K562 (cell line): Measurements from ENCODE around the gene CARD8. TPM values are rescaled to one million over a fixed set of nuclear protein-coding genes. Genes with fewer than 3 reads are reported as not detected.

Experiments
- ATAC-seq: fragments of 200-7000 bp; cut with Tn5 transposase; 3 replicates; pipeline ENCODE4 v1.9.1; 2020; ENCODE audit warnings: moderate library complexity
- BruUV-seq: library from RNA; stranded (reverse); fragments of 400-500 nt; replicated peaks from 2 replicates; lab custom pipeline; 2021; lab: Mats Ljungman, UMichigan
- CTCF ChIA-PET: fragments of 300-600 bp; formaldehyde crosslinking; extraction: SDS; loops from one replicate; lab custom pipeline; 2021; ENCODE audit warnings: low intra/inter-chr PET ratio; lab: Yijun Ruan, JAX
- POLR2A ChIA-PET: fragments of 300-600, 350-650 bp; sonication (Branson Sonifier 250); formaldehyde crosslinking; extraction: SDS; loops from one replicate; lab custom pipeline; 2021; ENCODE audit warnings: antibody characterized with exemption, inconsistent platforms; lab: Yijun Ruan, JAX
- DNase-seq, 4 experiments: peaks; one replicate each; pipeline versions ENCODE4 v3.0.0 to v3.0.0-alpha.2; 2011 to 2018; ENCODE audit warnings: low spot score in 3 of 4, mixed read lengths in 3 of 4; ENCODE audit errors: extremely low read depth in 1 of 4
- FAIRE-seq: peaks from 2 replicates; lab custom pipeline; 2011; peaks lifted over from hg19 to GRCh38; lab: Jason Lieb, UNC
- H2AFZ ChIP-seq: 2 replicates; pipeline ENCODE4 v1.6.0; 2011; ENCODE audit warnings: low read depth, low read length, control low read depth, inconsistent platforms
- H3K27ac ChIP-seq: fragments of 200-600 bp; 3 replicates; pipeline ENCODE4 v1.8.0; 2011; ENCODE audit warnings: low read depth, mild to moderate bottlenecking, control low read depth, inconsistent platforms, low read length, moderate library complexity, mixed read lengths; ENCODE audit errors: extremely low read depth
- H3K27me3 ChIP-seq, 2 experiments: fragments of 300-600 bp in 1 of 2; 2 replicates in 1 of 2; 3 replicates in 1 of 2; pipeline versions ENCODE4 v1.6.0 to v1.8.0; 2011; ENCODE audit warnings: inconsistent platforms in 2 of 2, low read length in 2 of 2, mild to moderate bottlenecking in 1 of 2, mixed read lengths in 1 of 2, moderate library complexity in 1 of 2; ENCODE audit not compliant: control insufficient read depth in 2 of 2, insufficient read depth in 2 of 2
- H3K36me3 ChIP-seq: fragments of 300-600 bp; 3 replicates; pipeline ENCODE4 v1.8.0; 2011; ENCODE audit warnings: mild to moderate bottlenecking, low read length, inconsistent platforms; ENCODE audit not compliant: control insufficient read depth, insufficient read depth
- H3K4me1 ChIP-seq, 2 experiments: fragments of 200-600 bp in 1 of 2; replicated peaks in 1 of 2; 2 replicates in 1 of 2; 3 replicates in 1 of 2; pipeline versions ENCODE4 v1.5.1 to v1.8.0; 2011; ENCODE audit warnings: inconsistent platforms in 2 of 2, low read length in 2 of 2, mild to moderate bottlenecking in 1 of 2, mixed read lengths in 1 of 2, moderate library complexity in 1 of 2; ENCODE audit not compliant: control insufficient read depth in 2 of 2, insufficient read depth in 2 of 2
- H3K4me2 ChIP-seq: 2 replicates; pipeline ENCODE4 v1.6.1; 2011; ENCODE audit warnings: low read length, control low read depth, inconsistent platforms, mixed read lengths; ENCODE audit not compliant: insufficient read depth
- H3K4me3 ChIP-seq: fragments of 200-600 bp; sonication (generic), shearing (Covaris generic); 2 replicates; pipeline ENCODE4 v1.5.1; 2016; ENCODE audit warnings: control low read depth, inconsistent platforms
- H3K79me2 ChIP-seq: fragments of 200-600 bp; 3 replicates; pipeline ENCODE4 v1.8.0; 2011; ENCODE audit warnings: low read length, inconsistent platforms; ENCODE audit not compliant: control insufficient read depth, insufficient read depth
- H3K9ac ChIP-seq, 2 experiments: 2 replicates each; pipeline versions ENCODE4 v1.6.0 to v1.6.1; 2011; ENCODE audit warnings: low read depth in 2 of 2, low read length in 2 of 2, control low read depth in 1 of 2, inconsistent platforms in 1 of 2, mild to moderate bottlenecking in 1 of 2, mixed read lengths in 1 of 2; ENCODE audit not compliant: insufficient read depth in 1 of 2
- H3K9me1 ChIP-seq: one replicate; pipeline ENCODE4 v1.6.0; 2011; ENCODE audit warnings: inconsistent platforms, mild to moderate bottlenecking, low read length, moderate library complexity; ENCODE audit not compliant: control insufficient read depth, insufficient read depth
- H3K9me3 ChIP-seq: replicated peaks from 2 replicates; pipeline ENCODE4 v1.5.1; 2011; ENCODE audit warnings: low read depth, low read length, inconsistent platforms; ENCODE audit not compliant: control insufficient read depth, insufficient read depth
- H4K20me1 ChIP-seq: replicated peaks from 2 replicates; pipeline ENCODE4 v1.6.1; 2011; ENCODE audit warnings: low read length, inconsistent platforms, mixed read lengths; ENCODE audit not compliant: control insufficient read depth, insufficient read depth
- ASH1L ChIP-seq: fragments of 450-650 bp; IDR thresholded peaks from 2 replicates; pipeline ENCODE4 v1.6.1; 2018; ENCODE audit warnings: borderline replicate concordance, mild to moderate bottlenecking, low read depth; ENCODE audit not compliant: partially characterized antibody
- CBX3 ChIP-seq, 2 experiments: IDR thresholded peaks; 1 replicate in 1 of 2; 2 replicates in 1 of 2; pipeline ENCODE4 v1.6.1; 2012; ENCODE audit warnings: inconsistent platforms in 2 of 2, low read length in 2 of 2, borderline replicate concordance in 1 of 2, control low read depth in 1 of 2
- CREM ChIP-seq: IDR thresholded peaks from 2 replicates; pipeline ENCODE4 v1.6.1; 2014; ENCODE audit warnings: antibody characterized with exemption, low read depth
- ESRRB ChIP-seq: fragments of 250-450 bp; sonication (Bioruptor Pico); IDR thresholded peaks from 2 replicates; pipeline ENCODE4 v1.5.0; 2020; ENCODE audit warnings: mild to moderate bottlenecking, moderate library complexity, borderline replicate concordance
- HNRNPUL1 ChIP-seq: fragments of 200-400 bp; formaldehyde crosslinking; IDR thresholded peaks from 2 replicates; pipeline ENCODE4 v1.6.1; 2017; ENCODE audit warnings: low read length
- JUNB ChIP-seq: fragments of 450-650 bp; formaldehyde crosslinking; conservative IDR thresholded peaks from 2 replicates; pipeline ENCODE4 v1.4.0; 2020; ENCODE audit warnings: mild to moderate bottlenecking
- KDM2B ChIP-seq: fragments of 250-450 bp; sonication (Bioruptor Pico); IDR thresholded peaks from 2 replicates; pipeline ENCODE4 v1.8.0; 2021; ENCODE audit warnings: mild to moderate bottlenecking, moderate library complexity
- MECOM ChIP-seq: fragments of 250-450 bp; sonication (Bioruptor Pico); IDR thresholded peaks from 2 replicates; pipeline ENCODE4 v1.8.0; 2022; ENCODE audit warnings: inconsistent platforms
- MEF2D ChIP-seq: conservative IDR thresholded peaks from 2 replicates; pipeline ENCODE4 v1.6.1; 2016; ENCODE audit warnings: low read depth, missing genetic modification characterization, missing compliant biosample characterization
- POLR2G ChIP-seq: fragments of 200-400 bp; formaldehyde crosslinking; IDR thresholded peaks from 2 replicates; pipeline ENCODE4 v1.6.1; 2017; ENCODE audit warnings: low read depth, mild to moderate bottlenecking, antibody characterized with exemption, low read length, moderate library complexity
- SMARCC2 ChIP-seq: fragments of 450-650 bp; IDR thresholded peaks from 2 replicates; pipeline ENCODE4 v1.6.1; 2017; ENCODE audit warnings: antibody characterized with exemption, moderate library complexity, mild to moderate bottlenecking, low read depth
- TBL1XR1 ChIP-seq, 2 experiments: IDR thresholded peaks; 2 replicates each; pipeline ENCODE4 v1.6.1; 2012; ENCODE audit warnings: improper control_type of control experiment in 2 of 2, low read length in 2 of 2, mild to moderate bottlenecking in 1 of 2
- TEAD1 ChIP-seq, 2 experiments: fragments of 450-650 bp in 1 of 2; sonication (generic) in 1 of 2; formaldehyde crosslinking; IDR thresholded peaks; 2 replicates each; pipeline versions ENCODE4 v1.4.0 to v1.8.0; 2020 to 2022; ENCODE audit warnings: mild to moderate bottlenecking in 2 of 2, missing genetic modification reagents in 1 of 2
- WGBS: fragments of 100-300 bp; shearing (Covaris generic); methylation state at CpG from one replicate; pipeline ENCODE4 v1.1.6; 2016; ENCODE audit warnings: low coverage, mixed read lengths; ENCODE audit not compliant: insufficient coverage; ENCODE audit errors: missing lambda C conversion rate; 5-methylcytosine and 5-hydroxymethylcytosine counted together
- in situ Hi-C: fragments of 300-500 bp; cut with MboI; formaldehyde crosslinking; loops from 4 replicates; pipeline ENCODE4 v1.15.0; 2018; ENCODE audit warnings: inconsistent platforms, mixed read lengths
- intact Hi-C: fragments of 100-400 bp; cut with micrococcal nuclease; formaldehyde crosslinking; loops from 2 replicates; pipeline ENCODE4 v1.14.2; 2022
- polyA plus RNA-seq, 8 experiments: library from polyadenylated mRNA; depleted of rRNA in 4 of 8; stranded (reverse) in 5 of 8; unstranded in 3 of 8; fragments of >200 nt; fragmentation: Nextera tagmentation in 2 of 8; fragmentation: Illumina TruSeq in 1 of 8; extraction: Ambion mirVana in 2 of 8; extraction: Trizol in 1 of 8; gene quantifications; 2 replicates each; pipeline versions ENCODE4 v1.2.1 to v1.2.3, GENCODE V29; 2011 to 2014; ENCODE audit warnings: inconsistent platforms in 1 of 8, missing spikeins in 1 of 8
- total RNA-seq, 7 experiments: library from RNA; depleted of rRNA in 6 of 7; stranded (reverse); fragments of >200 nt in 6 of 7; fragmentation: Illumina TruSeq in 2 of 7; extraction: Trizol in 2 of 7; gene quantifications; 2 replicates each; pipeline versions ENCODE4 v1.2.1 to v1.2.3, GENCODE V29; 2011 to 2021; ENCODE audit warnings: low replicate concordance in 1 of 7
- TF ChIP-seq, protein P1 (sequence below): fragments of 250-450 bp; sonication (Bioruptor Pico); IDR thresholded peaks from 2 replicates; pipeline ENCODE4 v1.4.0; 2020; ENCODE audit warnings: mild to moderate bottlenecking, moderate library complexity
- TF ChIP-seq, protein P2 (sequence below): fragments of 450-650 bp; IDR thresholded peaks from 2 replicates; pipeline ENCODE4 v1.7.0; 2016; ENCODE audit warnings: borderline replicate concordance
- TF ChIP-seq, protein P3 (sequence below): fragments of 250-450 bp; sonication (Bioruptor Pico); IDR thresholded peaks from 2 replicates; pipeline ENCODE4 v1.4.0; 2020; ENCODE audit warnings: mild to moderate bottlenecking, moderate library complexity, borderline replicate concordance

The CARD8 gene
- total and polyA plus RNA-seq, 9 of the 15 experiments (the other 6 are each of a cell fraction or from before 2014, with no cell fraction given) = 11.5 to 26.4 (median 20.8) TPM

DNA sequence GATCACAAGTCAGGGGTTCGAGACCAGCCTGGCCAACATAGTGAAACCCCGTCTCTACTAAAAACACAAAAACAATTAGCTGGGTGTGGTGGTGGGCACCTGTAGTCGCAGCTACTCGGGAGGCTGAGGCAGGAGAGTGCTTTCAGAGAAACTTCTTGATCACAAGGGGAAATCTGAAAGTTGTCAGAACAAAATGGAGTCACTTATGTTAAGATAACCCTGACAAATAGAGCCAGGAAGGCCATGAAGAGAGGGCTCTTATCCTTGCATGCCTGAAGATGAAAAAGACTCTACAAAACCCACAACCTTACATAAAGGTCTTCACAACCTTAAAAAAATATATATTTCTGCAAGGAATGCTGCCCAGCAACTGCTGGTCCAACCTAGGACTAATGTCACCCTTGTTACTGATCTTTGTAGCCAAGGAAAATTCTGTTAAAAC lies 1.2 kb downstream of the CARD8 start:
- no peaks in the 10 kb centered on the region for H3K9me3 ChIP-seq
- H3K27ac ChIP-seq = peak overlapping the region; percentile 99
- BruUV-seq = no TSS peak
- no peaks in the 10 kb centered on the region for H3K27me3 ChIP-seq
- H2AFZ ChIP-seq = peak overlapping the region; percentile 95; the same call in 1 of the 2 replicates
- no peaks in the 10 kb centered on the region for H3K9me1 ChIP-seq
- H3K4me3 ChIP-seq = peak overlapping the region; percentile 63; the same call in 1 of the 2 replicates
- ChIA-PET POLR2A (interaction anchor here (1.0 kb wide), 1 partner anchor 145 kb away, joined by 3 read pairs; no protein-coding TSS in a partner anchor), CTCF (no interaction called here)
- 66% methylated on average over 4 of the region's 4 CpGs for WGBS
- ATAC-seq (no peak), DNase-seq (no peak), FAIRE-seq (no peak)
- H3K36me3 ChIP-seq = peaks cover under 1% of the 10 kb centered on the region; the same call in 1 of the 3 replicates
- in situ Hi-C loops = loop anchor here (25.0 kb wide), 1 partner anchor 1858 kb away; no protein-coding TSS in a partner anchor
- H3K79me2 ChIP-seq = peaks cover 50% of the 10 kb centered on the region
- H4K20me1 ChIP-seq = no peaks in the 10 kb centered on the region
- H3K4me2 ChIP-seq = peak overlapping the region; percentile 93
- H3K4me1 ChIP-seq = peaks cover 18 to 33% of the 10 kb centered on the region in 2 experiments; a peak in 4 of 5 replicates
- intact Hi-C loops = no loop called here
- peak overlapping the region in 1 of 2 experiments; percentile 96; a peak in 2 of 4 replicates for H3K9ac ChIP-seq
- TF ChIP-seq ASH1L (no peak), SMARCC2 (no peak), HNRNPUL1 (no peak), ESRRB (no peak), TBL1XR1 (IDR thresholded peaks at IDR 0.05; ENCODE audit: low read length in 2 of 2) (no peak), POLR2G (no peak), MEF2D (tag) (peak; percentile 97), TEAD1 (CRISPR knock-in tag; IDR thresholded peaks at IDR 0.05) (peak in 1 of 2 experiments; percentile 96; a peak in 2 of 4 replicates), JUNB (no peak), CREM (no peak), CBX3 (IDR thresholded peaks at IDR 0.05; ENCODE audit: borderline replicate concordance in 1 of 2, low read length in 2 of 2) (no peak), KDM2B (CRISPR knock-in tag) (peak; percentile 91), MECOM (CRISPR knock-in tag) (peak; percentile 97)
- TF ChIP-seq, protein P1, sequence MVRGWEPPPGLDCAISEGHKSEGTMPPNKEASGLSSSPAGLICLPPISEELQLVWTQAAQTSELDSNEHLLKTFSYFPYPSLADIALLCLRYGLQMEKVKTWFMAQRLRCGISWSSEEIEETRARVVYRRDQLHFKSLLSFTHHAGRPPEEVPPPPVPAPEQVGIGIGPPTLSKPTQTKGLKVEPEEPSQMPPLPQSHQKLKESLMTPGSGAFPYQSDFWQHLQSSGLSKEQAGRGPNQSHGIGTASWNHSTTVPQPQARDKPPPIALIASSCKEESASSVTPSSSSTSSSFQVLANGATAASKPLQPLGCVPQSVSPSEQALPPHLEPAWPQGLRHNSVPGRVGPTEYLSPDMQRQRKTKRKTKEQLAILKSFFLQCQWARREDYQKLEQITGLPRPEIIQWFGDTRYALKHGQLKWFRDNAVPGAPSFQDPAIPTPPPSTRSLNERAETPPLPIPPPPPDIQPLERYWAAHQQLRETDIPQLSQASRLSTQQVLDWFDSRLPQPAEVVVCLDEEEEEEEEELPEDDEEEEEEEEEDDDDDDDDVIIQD (CRISPR knock-in tag) = peak; percentile 92
- TF ChIP-seq, protein P2, sequence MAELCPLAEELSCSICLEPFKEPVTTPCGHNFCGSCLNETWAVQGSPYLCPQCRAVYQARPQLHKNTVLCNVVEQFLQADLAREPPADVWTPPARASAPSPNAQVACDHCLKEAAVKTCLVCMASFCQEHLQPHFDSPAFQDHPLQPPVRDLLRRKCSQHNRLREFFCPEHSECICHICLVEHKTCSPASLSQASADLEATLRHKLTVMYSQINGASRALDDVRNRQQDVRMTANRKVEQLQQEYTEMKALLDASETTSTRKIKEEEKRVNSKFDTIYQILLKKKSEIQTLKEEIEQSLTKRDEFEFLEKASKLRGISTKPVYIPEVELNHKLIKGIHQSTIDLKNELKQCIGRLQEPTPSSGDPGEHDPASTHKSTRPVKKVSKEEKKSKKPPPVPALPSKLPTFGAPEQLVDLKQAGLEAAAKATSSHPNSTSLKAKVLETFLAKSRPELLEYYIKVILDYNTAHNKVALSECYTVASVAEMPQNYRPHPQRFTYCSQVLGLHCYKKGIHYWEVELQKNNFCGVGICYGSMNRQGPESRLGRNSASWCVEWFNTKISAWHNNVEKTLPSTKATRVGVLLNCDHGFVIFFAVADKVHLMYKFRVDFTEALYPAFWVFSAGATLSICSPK = no peak
- TF ChIP-seq, protein P3, sequence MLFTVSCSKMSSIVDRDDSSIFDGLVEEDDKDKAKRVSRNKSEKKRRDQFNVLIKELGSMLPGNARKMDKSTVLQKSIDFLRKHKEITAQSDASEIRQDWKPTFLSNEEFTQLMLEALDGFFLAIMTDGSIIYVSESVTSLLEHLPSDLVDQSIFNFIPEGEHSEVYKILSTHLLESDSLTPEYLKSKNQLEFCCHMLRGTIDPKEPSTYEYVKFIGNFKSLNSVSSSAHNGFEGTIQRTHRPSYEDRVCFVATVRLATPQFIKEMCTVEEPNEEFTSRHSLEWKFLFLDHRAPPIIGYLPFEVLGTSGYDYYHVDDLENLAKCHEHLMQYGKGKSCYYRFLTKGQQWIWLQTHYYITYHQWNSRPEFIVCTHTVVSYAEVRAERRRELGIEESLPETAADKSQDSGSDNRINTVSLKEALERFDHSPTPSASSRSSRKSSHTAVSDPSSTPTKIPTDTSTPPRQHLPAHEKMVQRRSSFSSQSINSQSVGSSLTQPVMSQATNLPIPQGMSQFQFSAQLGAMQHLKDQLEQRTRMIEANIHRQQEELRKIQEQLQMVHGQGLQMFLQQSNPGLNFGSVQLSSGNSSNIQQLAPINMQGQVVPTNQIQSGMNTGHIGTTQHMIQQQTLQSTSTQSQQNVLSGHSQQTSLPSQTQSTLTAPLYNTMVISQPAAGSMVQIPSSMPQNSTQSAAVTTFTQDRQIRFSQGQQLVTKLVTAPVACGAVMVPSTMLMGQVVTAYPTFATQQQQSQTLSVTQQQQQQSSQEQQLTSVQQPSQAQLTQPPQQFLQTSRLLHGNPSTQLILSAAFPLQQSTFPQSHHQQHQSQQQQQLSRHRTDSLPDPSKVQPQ = peak; percentile 43; the same call in 1 of the 2 replicates
